Naive thymus-derived CD4-positive, alpha-beta T cell (primary cell): ENCODE results near the gene SLC2A8. TPM values are rescaled to one million over a fixed set of nuclear protein-coding genes. Genes with fewer than 3 reads are reported as not detected.

ENCODE experiments used
- ATAC-seq: fragments of 150-1000 bp; cut with Tn5 transposase; 2 replicates; pipeline ENCODE4 v1.10.0; 2021; ENCODE audit warnings: mild to moderate bottlenecking, moderate library complexity
- CTCF ChIA-PET: fragments of 350-600 bp; sonication (Branson Sonifier 250); formaldehyde crosslinking; loops from one replicate; lab custom pipeline; 2021; ENCODE audit warnings: antibody characterized with exemption; lab: Charles Lee
- POLR2A ChIA-PET: fragments of 350-600 bp; sonication (Branson Sonifier 250); formaldehyde crosslinking; loops from one replicate; lab custom pipeline; 2021; ENCODE audit warnings: antibody characterized with exemption, inconsistent platforms; lab: Charles Lee
- DNase-seq, 9 donors: peaks; one replicate each; pipeline versions ENCODE4 v3.0.0 to v3.0.0-alpha.2; 2020 to 2022; ENCODE audit warnings: mixed read lengths in 1 of 9
- H3K27ac ChIP-seq: one replicate; pipeline ENCODE4 v1.7.0; 2013; ENCODE audit warnings: mild to moderate bottlenecking, low read depth, low read length, moderate library complexity
- H3K27me3 ChIP-seq, 2 donors: one replicate each; pipeline ENCODE4 v1.7.0; 2013; ENCODE audit warnings: low read length in 2 of 2, mild to moderate bottlenecking in 2 of 2, moderate library complexity in 2 of 2; ENCODE audit not compliant: control insufficient read depth in 2 of 2, insufficient read depth in 2 of 2
- H3K36me3 ChIP-seq, 3 experiments: 1 replicate in 2 of 3; 2 replicates in 1 of 3; pipeline ENCODE4 v1.7.0; 2013; ENCODE audit warnings: low read length in 3 of 3, mild to moderate bottlenecking in 3 of 3, moderate library complexity in 1 of 3; ENCODE audit not compliant: insufficient read depth in 3 of 3, control insufficient read depth in 2 of 3
- H3K4me1 ChIP-seq, 2 donors: one replicate each; pipeline ENCODE4 v1.7.0; 2013; ENCODE audit warnings: low read length in 2 of 2, mild to moderate bottlenecking in 2 of 2, moderate library complexity in 1 of 2; ENCODE audit not compliant: control insufficient read depth in 2 of 2, insufficient read depth in 2 of 2
- H3K4me3 ChIP-seq: 2 replicates; pipeline ENCODE4 v1.7.0; 2013; ENCODE audit warnings: mild to moderate bottlenecking, low read length
- H3K9me3 ChIP-seq, 3 experiments: 1 replicate in 2 of 3; 2 replicates in 1 of 3; pipeline ENCODE4 v1.7.0; 2013; ENCODE audit warnings: low read length in 3 of 3; ENCODE audit not compliant: control insufficient read depth in 2 of 3
- H3K27ac Mint-ChIP-seq, 9 donors: one replicate each; pipeline ENCODE4 v1.8.0; 2020 to 2022; ENCODE audit warnings: mixed read lengths in 9 of 9, mild to moderate bottlenecking in 8 of 9, moderate library complexity in 5 of 9, inconsistent platforms in 2 of 9
- H3K27me3 Mint-ChIP-seq, 5 donors: one replicate each; pipeline ENCODE4 v1.8.0; 2021 to 2022; ENCODE audit warnings: mixed read lengths in 5 of 5, mild to moderate bottlenecking in 1 of 5
- H3K36me3 Mint-ChIP-seq, 5 donors: one replicate each; pipeline ENCODE4 v1.8.0; 2020 to 2022; ENCODE audit warnings: mixed read lengths in 5 of 5, mild to moderate bottlenecking in 3 of 5, inconsistent platforms in 1 of 5
- H3K4me1 Mint-ChIP-seq, 7 donors: one replicate each; pipeline ENCODE4 v1.8.0; 2020 to 2022; ENCODE audit warnings: mixed read lengths in 7 of 7, mild to moderate bottlenecking in 3 of 7, inconsistent platforms in 1 of 7
- H3K4me3 Mint-ChIP-seq, 10 donors: one replicate each; pipeline ENCODE4 v1.8.0; 2020 to 2022; ENCODE audit warnings: mild to moderate bottlenecking in 10 of 10, mixed read lengths in 10 of 10, moderate library complexity in 6 of 10, inconsistent platforms in 2 of 10
- H3K9me3 Mint-ChIP-seq, 11 donors: one replicate each; pipeline ENCODE4 v1.8.0; 2020 to 2022; ENCODE audit warnings: mixed read lengths in 11 of 11, mild to moderate bottlenecking in 4 of 11, inconsistent platforms in 1 of 11, moderate library complexity in 1 of 11
- intact Hi-C, 2 donors: fragments of 100-400 bp; cut with micrococcal nuclease; formaldehyde crosslinking; loops; one replicate each; pipeline ENCODE4 v1.15.1; 2023
- polyA plus RNA-seq, 2 donors: library from polyadenylated mRNA; unstranded; fragments of 300-500 nt; fragmentation: Illumina TruSeq; gene quantifications; one replicate each; pipeline ENCODE4 v1.2.3, GENCODE V29; 2021
- total RNA-seq, 6 experiments: library from RNA in 5 of 6; stranded (reverse) in 5 of 6; gene quantifications; 1 replicate in 5 of 6; 2 replicates in 1 of 6; pipeline ENCODE4 v1.2.3 and lab custom pipeline; 2021 to 2026

SLC2A8 gene
- total and polyA plus RNA-seq, 7 experiments from 2014 or later = 0.27 to 4.8 (median 1.3) TPM; not detected in 2

GRCh38 chr9:127356906-127357305, 40.1 kb upstream of the SLC2A8 start:
- ATAC-seq = no peak
- peak in 1 of 9 donors; percentile 13 for DNase-seq
- no peak overlapping the region for H3K4me3 ChIP-seq
- H3K36me3 ChIP-seq = no peaks in the 10 kb centered on the region
- intact Hi-C loops = no loop called here
- Mint-ChIP-seq H3K27ac (no peak overlapping the region), H3K9me3 (no peaks in the 10 kb centered on the region), H3K4me3 (no peak overlapping the region), H3K4me1 (peaks cover 0 to 8% (median 0%) of the 10 kb centered on the region in 7 donors), H3K36me3 (peaks cover 0 to 22% (median 0%) of the 10 kb centered on the region in 5 donors), H3K27me3 (peaks cover 30 to 68% (median 55%) of the 10 kb centered on the region in 5 donors)
- H3K27me3 ChIP-seq = peaks cover 0 to 3% of the 10 kb centered on the region in 2 donors
- H3K4me1 ChIP-seq = no peaks in the 10 kb centered on the region
- CTCF ChIA-PET = interaction anchor here (0.9 kb wide), 1 partner anchor 12 kb away, joined by 3 read pairs; no protein-coding TSS in a partner anchor
- no peak overlapping the region for H3K27ac ChIP-seq
- no peaks in the 10 kb centered on the region for H3K9me3 ChIP-seq
- POLR2A ChIA-PET = no interaction called here

GRCh38 chr9:127358023-127358535, 38.9 kb upstream of the SLC2A8 start:
- Histone ChIP-seq H3K36me3 (no peaks in the 10 kb centered on the region), H3K4me3 (no peak overlapping the region), H3K27me3 (peaks cover 0 to 3% of the 10 kb centered on the region in 2 donors), H3K4me1 (no peaks in the 10 kb centered on the region), H3K27ac (no peak overlapping the region), H3K9me3 (no peaks in the 10 kb centered on the region)
- intact Hi-C loops = no loop called here
- DNase-seq = peak in 1 of 9 donors; percentile 7
- H3K27ac Mint-ChIP-seq = no peak overlapping the region
- ChIA-PET CTCF (no interaction called here), POLR2A (no interaction called here)
- no peak for ATAC-seq
- H3K36me3 Mint-ChIP-seq = peaks cover 0 to 25% (median 0%) of the 10 kb centered on the region in 5 donors
- H3K4me3 Mint-ChIP-seq = no peak overlapping the region
- H3K9me3 Mint-ChIP-seq = no peaks in the 10 kb centered on the region
- H3K27me3 Mint-ChIP-seq = peaks cover 30 to 65% (median 54%) of the 10 kb centered on the region in 5 donors
- peaks cover 0 to 8% (median 0%) of the 10 kb centered on the region in 7 donors for H3K4me1 Mint-ChIP-seq

DNA sequence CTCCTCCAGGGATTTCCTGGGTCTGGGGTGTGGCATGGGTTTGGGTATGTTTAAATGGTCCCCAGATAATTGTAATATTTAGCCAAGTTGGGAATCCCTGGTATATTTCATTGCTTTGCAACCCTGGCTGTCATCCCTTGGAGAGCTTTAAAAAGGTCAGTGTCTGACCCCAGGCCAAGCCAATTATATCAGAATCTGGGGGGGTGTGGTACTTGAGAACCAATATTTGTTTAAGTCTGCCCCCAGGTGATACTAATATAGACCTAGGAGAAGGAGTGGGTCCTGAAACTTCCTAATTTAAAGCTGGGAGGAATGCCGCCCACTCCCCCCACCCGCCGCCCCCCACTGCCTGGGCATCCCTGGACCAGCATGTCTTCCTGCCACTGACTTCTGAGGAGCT, 38.2 kb upstream of the SLC2A8 start:
- no peaks in the 10 kb centered on the region for H3K9me3 ChIP-seq
- Mint-ChIP-seq H3K36me3 (peaks cover 0 to 25% (median 4%) of the 10 kb centered on the region in 5 donors), H3K27me3 (peaks cover 34 to 65% (median 52%) of the 10 kb centered on the region in 5 donors), H3K27ac (no peak overlapping the region), H3K4me3 (no peak overlapping the region), H3K9me3 (no peaks in the 10 kb centered on the region), H3K4me1 (peaks cover 0 to 8% (median 0%) of the 10 kb centered on the region in 7 donors)
- DNase-seq (no peak), ATAC-seq (no peak)
- H3K27ac ChIP-seq = no peak overlapping the region
- no peaks in the 10 kb centered on the region for H3K36me3 ChIP-seq
- intact Hi-C loops = no loop called here
- H3K27me3 ChIP-seq = peaks cover 0 to 4% of the 10 kb centered on the region in 2 donors
- no peak overlapping the region for H3K4me3 ChIP-seq
- POLR2A ChIA-PET = no interaction called here
- CTCF ChIA-PET = interaction anchor here (0.5 kb wide), 1 partner anchor 430 kb away, joined by 4 read pairs; no protein-coding TSS in a partner anchor
- no peaks in the 10 kb centered on the region for H3K4me1 ChIP-seq

- POLR2A ChIA-PET = interaction anchor here (0.6 kb wide), 1 partner anchor 55 kb away, joined by 3 read pairs; no protein-coding TSS in a partner anchor
- Histone ChIP-seq H3K27ac (no peak overlapping the region), H3K4me3 (no peak overlapping the region), H3K4me1 (no peaks in the 10 kb centered on the region), H3K9me3 (no peaks in the 10 kb centered on the region), H3K36me3 (no peaks in the 10 kb centered on the region), H3K27me3 (peaks cover 0 to 4% of the 10 kb centered on the region in 2 donors)
- DNase-seq (peak in 1 of 9 donors; percentile 0), ATAC-seq (no peak)
- CTCF ChIA-PET = interaction anchor here (0.8 kb wide), 1 partner anchor 37 kb away, joined by 3 read pairs; the partner anchor contains the start of gene SLC2A8
- Mint-ChIP-seq H3K27ac (no peak overlapping the region), H3K4me1 (peaks cover 0 to 8% (median 0%) of the 10 kb centered on the region in 7 donors), H3K27me3 (peaks cover 21 to 63% (median 41%) of the 10 kb centered on the region in 5 donors), H3K9me3 (no peaks in the 10 kb centered on the region), H3K4me3 (no peak overlapping the region), H3K36me3 (peaks cover 0 to 22% (median 4%) of the 10 kb centered on the region in 5 donors)
- intact Hi-C loops = no loop called here
Measured at GRCh38 chr9:127360250-127360649, 36.7 kb upstream of the SLC2A8 start.

- Mint-ChIP-seq H3K9me3 (no peaks in the 10 kb centered on the region), H3K4me3 (no peak overlapping the region), H3K27ac (no peak overlapping the region), H3K36me3 (peaks cover 0 to 16% (median 4%) of the 10 kb centered on the region in 5 donors), H3K4me1 (peaks cover 0 to 8% (median 0%) of the 10 kb centered on the region in 7 donors), H3K27me3 (peaks cover 15 to 60% (median 36%) of the 10 kb centered on the region in 5 donors)
- Histone ChIP-seq H3K27ac (no peak overlapping the region), H3K36me3 (no peaks in the 10 kb centered on the region), H3K4me3 (no peak overlapping the region), H3K9me3 (no peaks in the 10 kb centered on the region), H3K4me1 (no peaks in the 10 kb centered on the region), H3K27me3 (peaks cover 0 to 4% of the 10 kb centered on the region in 2 donors)
- ChIA-PET CTCF (interaction anchor here (0.8 kb wide), 1 partner anchor 36 kb away, joined by 3 read pairs; the partner anchor contains the start of gene SLC2A8), POLR2A (interaction anchor here (0.6 kb wide), 1 partner anchor 56 kb away, joined by 3 read pairs; no protein-coding TSS in a partner anchor)
- ATAC-seq (no peak), DNase-seq (peak in 1 of 9 donors; percentile 16)
- intact Hi-C loops = no loop called here
Measured at GRCh38 chr9:127360829-127361228, 36.1 kb upstream of the SLC2A8 start.

DNA sequence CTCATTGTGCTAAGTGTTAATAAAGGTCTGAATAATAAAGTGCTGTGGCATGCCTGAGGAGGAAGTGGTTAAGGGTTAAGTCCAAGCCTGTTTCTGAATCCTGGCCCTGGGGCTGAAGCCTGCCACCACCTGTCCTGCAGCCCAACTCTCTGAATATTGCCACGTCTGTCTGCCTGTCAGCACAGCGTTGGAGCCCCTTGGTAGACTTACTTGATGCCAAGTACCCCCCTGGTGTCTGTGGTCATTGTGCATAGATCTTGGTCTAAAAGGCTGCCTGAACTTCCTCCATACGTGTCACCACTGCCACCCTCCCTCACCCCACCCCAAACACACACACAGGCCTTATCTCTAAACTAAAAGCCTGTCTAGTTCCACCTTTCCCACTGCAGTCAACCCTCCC, 35.4 kb upstream of the SLC2A8 start:
- peaks cover 16 to 57% (median 35%) of the 10 kb centered on the region in 5 donors for H3K27me3 Mint-ChIP-seq
- POLR2A ChIA-PET = no interaction called here
- Histone ChIP-seq H3K9me3 (no peaks in the 10 kb centered on the region), H3K4me1 (no peaks in the 10 kb centered on the region), H3K4me3 (no peak overlapping the region), H3K27ac (no peak overlapping the region), H3K27me3 (peaks cover 0 to 4% of the 10 kb centered on the region in 2 donors), H3K36me3 (no peaks in the 10 kb centered on the region)
- CTCF ChIA-PET = interaction anchor here (0.9 kb wide), 1 partner anchor 28 kb away, joined by 5 read pairs; no protein-coding TSS in a partner anchor
- intact Hi-C loops = no loop called here
- H3K4me3 Mint-ChIP-seq = no peak overlapping the region
- H3K4me1 Mint-ChIP-seq = peaks cover 0 to 8% (median 0%) of the 10 kb centered on the region in 7 donors
- ATAC-seq = peak; percentile 36
- H3K36me3 Mint-ChIP-seq = peaks cover 0 to 12% (median 3%) of the 10 kb centered on the region in 5 donors
- peak in 1 of 9 donors; percentile 14 for DNase-seq
- H3K27ac Mint-ChIP-seq = no peak overlapping the region
- H3K9me3 Mint-ChIP-seq = no peaks in the 10 kb centered on the region
